Psoas muscle (tissue), 8 donors: ENCODE data around the gene FGR. TPM values are rescaled to one million over a fixed set of nuclear protein-coding genes. Genes with fewer than 3 reads are reported as not detected.

ENCODE experiments used
- ATAC-seq, 4 donors: fragments of 200-7000 bp; cut with Tn5 transposase; one replicate each; pipeline ENCODE4 v1.9.1; 2020; ENCODE audit warnings: moderate library complexity in 3 of 4, mild to moderate bottlenecking in 2 of 4
- DNase-seq, 2 donors: peaks; one replicate each; pipeline ENCODE4 v3.0.0-alpha.2; 2020
- H3K27ac ChIP-seq: fragments of 200-600 bp; one replicate; pipeline ENCODE4 v1.8.0; 2022
- H3K27me3 ChIP-seq, 3 donors: fragments of 200-600 bp in 1 of 3; one replicate each; pipeline versions ENCODE4 v1.6.1 to v1.8.0; 2013 to 2022; ENCODE audit warnings: low read length in 2 of 3, mild to moderate bottlenecking in 2 of 3, moderate library complexity in 1 of 3; ENCODE audit not compliant: insufficient read depth in 3 of 3
- H3K36me3 ChIP-seq, 2 donors: fragments of 200-600 bp in 1 of 2; one replicate each; pipeline versions ENCODE4 v1.6.1 to v1.8.0; 2013 to 2022; ENCODE audit warnings: low read depth in 1 of 2, mild to moderate bottlenecking in 1 of 2, moderate library complexity in 1 of 2; ENCODE audit not compliant: insufficient read depth in 1 of 2
- H3K4me1 ChIP-seq: fragments of 200-600 bp; one replicate; pipeline ENCODE4 v1.8.0; 2022
- H3K4me3 ChIP-seq: fragments of 200-600 bp; one replicate; pipeline ENCODE4 v1.8.0; 2022; ENCODE audit warnings: mild to moderate bottlenecking
- H3K9me3 ChIP-seq: fragments of 200-600 bp; one replicate; pipeline ENCODE4 v1.8.0; 2022
- WGBS, 3 donors: extraction: QIAGEN DNeasy Blood & Tissue Kit; methylation state at CpG; one replicate each; pipeline versions ENCODE4 v1.1.6 to v1.1.7; 2013; 5-methylcytosine and 5-hydroxymethylcytosine counted together
- intact Hi-C, 2 donors: fragments of 100-400 bp; cut with DNase I; formaldehyde crosslinking; loops; one replicate each; pipeline versions ENCODE4 v1.11.0 to v1.14.2; 2022
- polyA plus RNA-seq, 3 donors: library from polyadenylated mRNA; stranded (reverse); fragments of 200-250 nt; gene quantifications; one replicate each; pipeline ENCODE4 v1.2.3, GENCODE V29; 2013
- total RNA-seq, 4 donors: library from RNA; stranded (reverse); fragmentation: NEBNext Ultra II Directional in 2 of 4; extraction: Animal tissue kit (Norgen Biotek cat#: 25700) in 2 of 4; gene quantifications; one replicate each; pipeline versions ENCODE4 v1.2.1 to v1.2.4, GENCODE V29; 2021 to 2023
- TF ChIP-seq, protein P1 (sequence below): fragments of 200-600 bp; IDR thresholded peaks from one replicate; pipeline ENCODE4 v1.8.0; 2022; ENCODE audit warnings: antibody characterized with exemption
- donor health status: healthy with polysubstance abuse.
- donor health status: DM: no; HTN: no; CAD: no; lungs with moderate emphysema.
- donor health status: Bipolar disorder and iron deficiency.
- donor health status: healthy.
- donor health status: DM: yes; HTN: yes; CAD: no.
- donor health status: DM: no; HTN: no; CAD: no.
- donor health status: DM: no; HTN: no; CAD: no.
- donor health status: DM: yes; HTN: yes; CAD: no.

The FGR gene
- total and polyA plus RNA-seq, 7 donors, result 1.3 to 3.8 (median 2.8) TPM

DNA sequence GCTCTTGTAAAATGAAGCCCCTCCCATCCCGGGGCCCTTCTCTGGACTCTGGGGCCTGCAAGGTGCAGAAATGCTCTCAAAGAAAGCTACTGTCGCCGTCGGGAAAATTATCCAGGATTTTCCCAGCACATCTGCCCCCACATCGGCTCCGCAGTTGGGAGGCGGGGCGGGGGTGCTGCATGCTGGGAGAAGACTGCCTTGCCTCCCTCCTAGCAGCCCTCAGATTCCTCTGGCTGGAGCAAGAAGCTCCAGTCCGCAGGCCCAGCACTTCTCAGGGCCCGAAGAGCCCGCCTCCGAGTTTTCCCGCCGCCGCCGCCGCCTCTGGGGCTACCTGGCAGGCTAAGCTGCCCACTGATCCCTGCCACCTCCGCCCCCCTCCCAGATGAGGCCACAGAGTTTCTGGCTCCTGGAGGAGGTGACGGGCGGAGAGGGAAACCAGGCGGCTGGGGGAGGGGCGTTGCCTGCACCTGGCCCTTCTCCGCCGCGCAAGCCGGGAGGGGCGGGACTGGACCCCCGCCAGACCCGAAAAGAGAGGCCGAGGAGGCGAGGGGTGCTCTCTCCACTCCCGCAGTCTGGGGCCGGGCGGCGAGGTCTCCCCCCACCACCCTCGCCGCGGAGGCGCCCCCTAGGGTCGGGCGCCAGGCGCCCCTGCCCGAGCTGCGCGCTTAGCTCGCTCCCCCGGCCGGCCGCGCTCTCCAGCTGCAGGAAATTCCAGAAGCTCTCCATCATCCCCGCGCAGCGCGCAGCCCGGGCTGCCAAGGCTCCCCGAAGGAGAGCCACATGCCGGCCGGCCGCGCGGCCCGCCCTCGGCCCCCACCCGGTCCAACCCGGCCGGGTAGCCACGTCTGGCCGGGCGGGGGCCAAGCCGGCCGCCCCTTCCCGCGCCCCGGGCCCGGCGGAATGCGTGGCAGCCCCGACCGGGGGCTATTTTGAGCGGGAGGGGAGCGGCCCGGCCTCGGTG is 59.8 kb downstream of the FGR start:
- no peaks in the 10 kb centered on the region for H3K36me3 ChIP-seq
- no peaks in the 10 kb centered on the region for H3K9me3 ChIP-seq
- 2 to 4% (median 3%) methylated on average over 56 to 83 of the region's 83 CpGs for WGBS, 3 donors
- DNase-seq, result peak; percentile 83 to 92
- intact Hi-C loops, result loop anchor here in 1 of 2 donors (2.0 kb wide), 1 partner anchor 24 kb away; no protein-coding TSS in a partner anchor
- H3K27ac ChIP-seq, result peak overlapping the region; percentile 94
- H3K27me3 ChIP-seq, result no peaks in the 10 kb centered on the region
- peak; percentile 55 to 65 (median 58) for ATAC-seq
- TF ChIP-seq, protein P1, sequence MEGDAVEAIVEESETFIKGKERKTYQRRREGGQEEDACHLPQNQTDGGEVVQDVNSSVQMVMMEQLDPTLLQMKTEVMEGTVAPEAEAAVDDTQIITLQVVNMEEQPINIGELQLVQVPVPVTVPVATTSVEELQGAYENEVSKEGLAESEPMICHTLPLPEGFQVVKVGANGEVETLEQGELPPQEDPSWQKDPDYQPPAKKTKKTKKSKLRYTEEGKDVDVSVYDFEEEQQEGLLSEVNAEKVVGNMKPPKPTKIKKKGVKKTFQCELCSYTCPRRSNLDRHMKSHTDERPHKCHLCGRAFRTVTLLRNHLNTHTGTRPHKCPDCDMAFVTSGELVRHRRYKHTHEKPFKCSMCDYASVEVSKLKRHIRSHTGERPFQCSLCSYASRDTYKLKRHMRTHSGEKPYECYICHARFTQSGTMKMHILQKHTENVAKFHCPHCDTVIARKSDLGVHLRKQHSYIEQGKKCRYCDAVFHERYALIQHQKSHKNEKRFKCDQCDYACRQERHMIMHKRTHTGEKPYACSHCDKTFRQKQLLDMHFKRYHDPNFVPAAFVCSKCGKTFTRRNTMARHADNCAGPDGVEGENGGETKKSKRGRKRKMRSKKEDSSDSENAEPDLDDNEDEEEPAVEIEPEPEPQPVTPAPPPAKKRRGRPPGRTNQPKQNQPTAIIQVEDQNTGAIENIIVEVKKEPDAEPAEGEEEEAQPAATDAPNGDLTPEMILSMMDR, result no peak
- peak overlapping the region; percentile 68 for H3K4me3 ChIP-seq
- H3K4me1 ChIP-seq, result peaks cover 79% of the 10 kb centered on the region

DNA sequence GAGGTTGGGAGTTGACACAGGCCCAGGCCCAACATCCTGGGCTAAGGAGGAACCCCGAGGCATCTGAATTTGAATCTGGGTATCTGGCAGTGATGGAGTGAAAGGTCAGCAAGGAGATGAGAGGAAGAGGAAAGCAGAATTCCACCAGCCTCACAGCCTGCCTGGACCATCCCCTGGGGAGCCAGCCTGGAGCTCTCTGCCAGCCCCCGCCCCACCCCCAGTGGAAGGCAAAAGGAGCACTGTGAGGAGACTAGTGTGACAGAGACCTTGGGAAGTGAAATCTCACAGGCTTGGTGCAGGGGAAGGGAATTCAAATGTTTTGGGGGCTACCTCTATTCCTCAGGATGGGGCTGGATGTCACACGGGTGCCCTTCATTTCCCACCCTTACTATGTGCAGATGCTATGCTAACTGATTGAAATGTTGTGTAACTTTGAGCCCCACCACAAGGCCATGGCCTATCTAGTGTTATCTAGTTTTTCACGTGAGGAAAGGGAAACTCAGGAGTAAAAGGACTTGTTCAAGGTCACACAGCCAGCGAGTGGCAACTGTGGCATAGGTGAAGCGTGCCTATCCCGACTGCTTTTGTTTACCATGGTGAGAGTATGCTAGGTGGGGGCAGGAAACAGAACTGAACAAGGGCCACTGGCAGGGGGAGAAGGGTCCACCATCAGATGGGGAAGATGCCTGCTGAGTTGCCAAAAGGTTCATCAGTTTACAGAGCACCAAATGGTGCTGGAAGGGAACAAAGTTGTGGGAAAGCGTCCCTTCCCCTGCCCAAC is 60.8 kb downstream of the FGR start:
- H3K36me3 ChIP-seq, result no peaks in the 10 kb centered on the region
- no peaks in the 10 kb centered on the region for H3K9me3 ChIP-seq
- H3K4me1 ChIP-seq, result peaks cover 86% of the 10 kb centered on the region
- intact Hi-C loops, result loop anchor here in 1 of 2 donors (2.0 kb wide), 1 partner anchor 25 kb away; no protein-coding TSS in a partner anchor
- peak overlapping the region; percentile 94 for H3K27ac ChIP-seq
- ATAC-seq, result no peak
- DNase-seq, result peak in 1 of 2 donors; percentile 53
- H3K27me3 ChIP-seq, result no peaks in the 10 kb centered on the region
- H3K4me3 ChIP-seq, result peak overlapping the region; percentile 68
- 36 to 40% (median 36%) methylated on average over 8 of the region's 8 CpGs for WGBS, 3 donors
- TF ChIP-seq, protein P1, result no peak

DNA sequence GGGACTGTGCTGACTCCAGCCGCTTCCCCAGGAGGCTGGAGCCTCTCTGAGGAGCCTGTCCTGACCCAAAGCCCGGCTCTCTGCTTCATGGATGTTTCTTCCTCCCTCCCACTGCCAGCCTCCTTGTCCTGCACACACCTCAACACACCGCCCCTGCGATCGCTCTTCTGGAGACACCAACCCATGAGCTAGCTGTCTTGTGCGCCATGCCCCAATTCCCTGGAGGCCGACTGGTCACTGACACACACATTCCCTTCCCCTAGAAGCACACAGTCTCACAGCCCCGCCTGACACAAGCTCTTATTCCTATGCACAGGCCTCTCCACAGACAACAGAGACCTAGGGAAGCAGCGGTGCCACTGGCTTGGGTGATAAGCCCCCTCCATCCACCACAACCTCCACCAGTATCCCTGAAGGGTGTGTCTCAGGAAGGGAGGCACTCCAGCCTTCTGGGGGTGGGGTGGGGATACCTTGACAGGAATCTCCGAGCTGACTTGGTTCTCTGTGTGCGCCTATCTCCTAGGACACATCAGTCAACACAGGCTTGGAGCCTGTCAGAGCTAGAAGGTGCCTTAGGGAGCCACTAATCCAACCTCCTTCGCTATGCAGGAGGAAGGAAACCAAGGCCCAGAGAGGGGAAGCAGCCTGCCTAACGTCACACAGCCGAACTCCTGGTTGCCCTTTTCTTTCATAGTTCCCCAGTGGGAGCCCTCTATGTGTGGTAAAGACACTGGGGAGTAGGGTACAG is 62.1 kb downstream of the FGR start:
- intact Hi-C loops, result no loop called here
- DNase-seq (peak; percentile 61 to 81), ATAC-seq (peak in 2 of 4 donors; percentile 18)
- TF ChIP-seq, protein P1, result no peak
- peaks cover 93% of the 10 kb centered on the region for H3K4me1 ChIP-seq
- peak overlapping the region; percentile 94 for H3K27ac ChIP-seq
- H3K9me3 ChIP-seq, result no peaks in the 10 kb centered on the region
- WGBS, 3 donors, result 23 to 33% (median 27%) methylated on average over 14 of the region's 14 CpGs
- H3K4me3 ChIP-seq, result peak overlapping the region; percentile 51
- no peaks in the 10 kb centered on the region for H3K36me3 ChIP-seq
- H3K27me3 ChIP-seq, result no peaks in the 10 kb centered on the region

DNA sequence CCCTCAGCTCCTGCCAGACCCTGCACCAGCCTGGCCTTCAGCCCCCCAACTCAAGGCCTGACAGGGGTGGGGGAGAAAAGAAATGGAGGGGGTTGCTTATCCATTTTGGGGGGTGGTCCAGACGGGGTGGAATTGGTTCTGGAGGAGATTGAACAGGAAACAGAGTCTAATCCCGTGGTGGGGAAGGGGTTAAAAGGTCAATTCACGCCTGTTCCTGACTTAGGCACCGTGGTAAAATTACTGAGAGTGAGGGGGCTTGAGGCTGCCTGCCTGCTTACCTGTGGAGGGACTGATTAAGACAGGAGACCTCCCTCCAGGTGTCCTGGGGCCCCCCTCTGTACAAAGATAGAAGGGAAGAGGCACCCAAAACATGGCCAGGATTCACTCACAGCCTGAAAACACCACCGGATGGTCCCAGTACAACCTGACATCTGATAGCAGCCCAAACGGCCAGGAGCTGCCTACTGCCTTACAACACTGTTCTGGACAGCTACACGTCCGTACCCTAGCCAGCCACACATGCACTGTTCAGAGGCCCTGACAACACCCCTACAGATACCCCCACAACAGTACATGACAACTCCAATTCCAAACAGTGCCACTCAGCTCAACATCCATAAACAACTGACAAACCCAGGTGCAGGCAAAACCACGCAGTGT is 62.8 kb downstream of the FGR start:
- intact Hi-C loops, result no loop called here
- peak; percentile 56 to 78 for DNase-seq
- 5 to 19% (median 10%) methylated on average over 9 of the region's 9 CpGs for WGBS, 3 donors

More for the DNA sequence above, 62.8 kb downstream of the FGR start:
- Histone ChIP-seq H3K4me1 (peaks cover 93% of the 10 kb centered on the region), H3K9me3 (no peaks in the 10 kb centered on the region), H3K4me3 (peak overlapping the region; percentile 51), H3K27me3 (no peaks in the 10 kb centered on the region), H3K27ac (peak overlapping the region; percentile 94), H3K36me3 (no peaks in the 10 kb centered on the region)
- ATAC-seq, result peak; percentile 17 to 49 (median 32)
- TF ChIP-seq, protein P1, result no peak
